ENCODE results near the gene HIVEP3. TPM values are rescaled to one million over a fixed set of nuclear protein-coding genes. Genes with fewer than 3 reads are reported as not detected.

HIVEP3 gene
- total RNA-seq, 5 donors from 2014 or later (not counting 1 experiment from before 2014, with no cell fraction given), result 7.0 to 15.3 (median 8.8) TPM

- no peak for DNase-seq
- Histone ChIP-seq H3K27me3 (replicated peaks in 1 of 2; ENCODE audit: control insufficient read depth in 2 of 2, extremely low read depth in 1 of 2, insufficient read depth in 2 of 2, low read length in 1 of 2) (no peaks in the 10 kb centered on the region), H3K4me1 (ENCODE audit: control insufficient read depth in 1 of 2, extremely low read depth in 1 of 2, insufficient read depth in 2 of 2, low read length in 2 of 2) (no peaks in the 10 kb centered on the region), H3K9me3 (no peaks in the 10 kb centered on the region), H3K4me3 (ENCODE audit: control insufficient read depth in 1 of 2, extremely low read depth in 1 of 2, low read length in 1 of 2) (no peak overlapping the region), H3K36me3 (ENCODE audit: control insufficient read depth in 2 of 2, extremely low read depth in 1 of 2, insufficient read depth in 1 of 2, low read length in 1 of 2) (no peaks in the 10 kb centered on the region), H3K27ac (ENCODE audit: low read length) (no peak overlapping the region)
- Mint-ChIP-seq H3K27ac (no peak overlapping the region), H3K27me3 (no peaks in the 10 kb centered on the region), H3K4me1 (peaks cover 2 to 7% (median 6%) of the 10 kb centered on the region in 3 donors), H3K4me3 (no peak overlapping the region), H3K9me3 (no peaks in the 10 kb centered on the region), H3K36me3 (no peaks in the 10 kb centered on the region)
- WGBS (ENCODE audit: insufficient coverage), result no CpG with 5 or more reads among the region's 3 CpGs
- ChIA-PET CTCF (no interaction called here), POLR2A (interaction anchor here in 1 of 2 donors (0.6 kb wide), 1 partner anchor 144 kb away, joined by 3 read pairs; no protein-coding TSS in a partner anchor)
- ATAC-seq (replicated peaks in 1 of 4), result no peak
These were observed 95.9 kb downstream of the HIVEP3 start for GRCh38 chr1:41822866-41823265.

GRCh38 chr1:41819843-41820242 lies 98.9 kb downstream of the HIVEP3 start:
- H3K4me1 ChIP-seq (ENCODE audit: control insufficient read depth in 1 of 2, extremely low read depth in 1 of 2, insufficient read depth in 2 of 2, low read length in 2 of 2), result no peaks in the 10 kb centered on the region
- peaks cover 2 to 12% (median 6%) of the 10 kb centered on the region in 3 donors for H3K4me1 Mint-ChIP-seq
- H3K27me3 ChIP-seq (replicated peaks in 1 of 2; ENCODE audit: control insufficient read depth in 2 of 2, extremely low read depth in 1 of 2, insufficient read depth in 2 of 2, low read length in 1 of 2), result no peaks in the 10 kb centered on the region
- no peak overlapping the region for H3K4me3 ChIP-seq (ENCODE audit: control insufficient read depth in 1 of 2, extremely low read depth in 1 of 2, low read length in 1 of 2)
- no CpG with 5 or more reads among the region's 1 CpG for WGBS (ENCODE audit: insufficient coverage)
- H3K9me3 Mint-ChIP-seq, result no peaks in the 10 kb centered on the region
- H3K27ac ChIP-seq (ENCODE audit: low read length), result no peak overlapping the region
- no peaks in the 10 kb centered on the region for H3K36me3 Mint-ChIP-seq
- H3K9me3 ChIP-seq, result no peaks in the 10 kb centered on the region
- DNase-seq (no peak), ATAC-seq (replicated peaks in 1 of 4) (no peak)
- H3K36me3 ChIP-seq (ENCODE audit: control insufficient read depth in 2 of 2, extremely low read depth in 1 of 2, insufficient read depth in 1 of 2, low read length in 1 of 2), result no peaks in the 10 kb centered on the region
- no peak overlapping the region for H3K27ac Mint-ChIP-seq
- no peak overlapping the region for H3K4me3 Mint-ChIP-seq
- ChIA-PET POLR2A (interaction anchor here in 1 of 2 donors (0.7 kb wide), 1 partner anchor 277 kb away, joined by 5 read pairs; no protein-coding TSS in a partner anchor), CTCF (interaction anchor here in 1 of 2 donors (0.6 kb wide), 1 partner anchor 1002 kb away, joined by 3 read pairs; no protein-coding TSS in a partner anchor)
- no peaks in the 10 kb centered on the region for H3K27me3 Mint-ChIP-seq

- no peak overlapping the region for H3K4me3 ChIP-seq (ENCODE audit: control insufficient read depth in 1 of 2, extremely low read depth in 1 of 2, low read length in 1 of 2)
- ATAC-seq (replicated peaks in 1 of 4), result no peak
- Mint-ChIP-seq H3K27me3 (no peaks in the 10 kb centered on the region), H3K27ac (no peak overlapping the region), H3K4me1 (peaks cover 2 to 12% (median 6%) of the 10 kb centered on the region in 3 donors), H3K9me3 (no peaks in the 10 kb centered on the region), H3K36me3 (no peaks in the 10 kb centered on the region), H3K4me3 (no peak overlapping the region)
- no peaks in the 10 kb centered on the region for H3K4me1 ChIP-seq (ENCODE audit: control insufficient read depth in 1 of 2, extremely low read depth in 1 of 2, insufficient read depth in 2 of 2, low read length in 2 of 2)
- WGBS (ENCODE audit: insufficient coverage), result no CpG with 5 or more reads among the region's 2 CpGs
- H3K9me3 ChIP-seq, result no peaks in the 10 kb centered on the region
- ChIA-PET POLR2A (interaction anchor here in 1 of 2 donors (0.7 kb wide), 1 partner anchor 278 kb away, joined by 5 read pairs; no protein-coding TSS in a partner anchor), CTCF (no interaction called here)
- DNase-seq, result no peak
- H3K27me3 ChIP-seq (replicated peaks in 1 of 2; ENCODE audit: control insufficient read depth in 2 of 2, extremely low read depth in 1 of 2, insufficient read depth in 2 of 2, low read length in 1 of 2), result no peaks in the 10 kb centered on the region
- no peaks in the 10 kb centered on the region for H3K36me3 ChIP-seq (ENCODE audit: control insufficient read depth in 2 of 2, extremely low read depth in 1 of 2, insufficient read depth in 1 of 2, low read length in 1 of 2)
- no peak overlapping the region for H3K27ac ChIP-seq (ENCODE audit: low read length)
These were observed 99.7 kb downstream of the HIVEP3 start for GRCh38 chr1:41819069-41819468.

- Mint-ChIP-seq H3K27ac (no peak overlapping the region), H3K4me1 (peaks cover 13 to 27% (median 16%) of the 10 kb centered on the region in 3 donors), H3K27me3 (no peaks in the 10 kb centered on the region), H3K9me3 (no peaks in the 10 kb centered on the region), H3K36me3 (no peaks in the 10 kb centered on the region), H3K4me3 (no peak overlapping the region)
- Histone ChIP-seq H3K27ac (ENCODE audit: low read length) (no peak overlapping the region), H3K27me3 (replicated peaks in 1 of 2; ENCODE audit: control insufficient read depth in 2 of 2, extremely low read depth in 1 of 2, insufficient read depth in 2 of 2, low read length in 1 of 2) (no peaks in the 10 kb centered on the region), H3K4me3 (ENCODE audit: control insufficient read depth in 1 of 2, extremely low read depth in 1 of 2, low read length in 1 of 2) (no peak overlapping the region), H3K9me3 (no peaks in the 10 kb centered on the region), H3K4me1 (ENCODE audit: control insufficient read depth in 1 of 2, extremely low read depth in 1 of 2, insufficient read depth in 2 of 2, low read length in 2 of 2) (peaks cover 0 to 12% of the 10 kb centered on the region in 2 experiments), H3K36me3 (ENCODE audit: control insufficient read depth in 2 of 2, extremely low read depth in 1 of 2, insufficient read depth in 1 of 2, low read length in 1 of 2) (no peaks in the 10 kb centered on the region)
- CTCF ChIA-PET, result no interaction called here
- no CpG with 5 or more reads among the region's 3 CpGs for WGBS (ENCODE audit: insufficient coverage)
- ATAC-seq (replicated peaks in 1 of 4) (no peak), DNase-seq (no peak)
- POLR2A ChIA-PET, result no interaction called here
These were observed 102.7 kb downstream of the HIVEP3 start for GRCh38 chr1:41816061-41816460.

GRCh38 chr1:41813755-41814745 lies 104.7 kb downstream of the HIVEP3 start:
- ATAC-seq (replicated peaks in 1 of 4) (no peak), DNase-seq (no peak)
- H3K27ac Mint-ChIP-seq, result no peak overlapping the region
- 67% methylated on average over 3 of the region's 9 CpGs for WGBS (ENCODE audit: insufficient coverage)
- ChIA-PET POLR2A (no interaction called here), CTCF (no interaction called here)
- no peaks in the 10 kb centered on the region for H3K27me3 Mint-ChIP-seq
- peaks cover 0 to 16% of the 10 kb centered on the region in 2 experiments for H3K4me1 ChIP-seq (ENCODE audit: control insufficient read depth in 1 of 2, extremely low read depth in 1 of 2, insufficient read depth in 2 of 2, low read length in 2 of 2)
- no peak overlapping the region for H3K27ac ChIP-seq (ENCODE audit: low read length)
- H3K4me3 ChIP-seq (ENCODE audit: control insufficient read depth in 1 of 2, extremely low read depth in 1 of 2, low read length in 1 of 2), result no peak overlapping the region
- no peaks in the 10 kb centered on the region for H3K9me3 Mint-ChIP-seq
- no peaks in the 10 kb centered on the region for H3K36me3 ChIP-seq (ENCODE audit: control insufficient read depth in 2 of 2, extremely low read depth in 1 of 2, insufficient read depth in 1 of 2, low read length in 1 of 2)
- no peaks in the 10 kb centered on the region for H3K36me3 Mint-ChIP-seq
- no peaks in the 10 kb centered on the region for H3K27me3 ChIP-seq (replicated peaks in 1 of 2; ENCODE audit: control insufficient read depth in 2 of 2, extremely low read depth in 1 of 2, insufficient read depth in 2 of 2, low read length in 1 of 2)
- H3K4me1 Mint-ChIP-seq, result peaks cover 15 to 27% (median 24%) of the 10 kb centered on the region in 3 donors
- no peak overlapping the region for H3K4me3 Mint-ChIP-seq
- no peaks in the 10 kb centered on the region for H3K9me3 ChIP-seq

GRCh38 chr1:41813226-41813625 lies 105.5 kb downstream of the HIVEP3 start:
- H3K9me3 ChIP-seq, result no peaks in the 10 kb centered on the region
- POLR2A ChIA-PET, result no interaction called here
- Mint-ChIP-seq H3K4me3 (no peak overlapping the region), H3K27ac (no peak overlapping the region), H3K9me3 (no peaks in the 10 kb centered on the region), H3K36me3 (no peaks in the 10 kb centered on the region), H3K27me3 (no peaks in the 10 kb centered on the region), H3K4me1 (peaks cover 19 to 29% (median 26%) of the 10 kb centered on the region in 3 donors)
- peaks cover 0 to 16% of the 10 kb centered on the region in 2 experiments for H3K4me1 ChIP-seq (ENCODE audit: control insufficient read depth in 1 of 2, extremely low read depth in 1 of 2, insufficient read depth in 2 of 2, low read length in 2 of 2)
- no peaks in the 10 kb centered on the region for H3K27me3 ChIP-seq (replicated peaks in 1 of 2; ENCODE audit: control insufficient read depth in 2 of 2, extremely low read depth in 1 of 2, insufficient read depth in 2 of 2, low read length in 1 of 2)
- DNase-seq (no peak), ATAC-seq (replicated peaks in 1 of 4) (no peak)
- H3K4me3 ChIP-seq (ENCODE audit: control insufficient read depth in 1 of 2, extremely low read depth in 1 of 2, low read length in 1 of 2), result no peak overlapping the region
- H3K27ac ChIP-seq (ENCODE audit: low read length), result no peak overlapping the region
- CTCF ChIA-PET, result no interaction called here
- 96% methylated on average over 5 of the region's 5 CpGs for WGBS (ENCODE audit: insufficient coverage)
- H3K36me3 ChIP-seq (ENCODE audit: control insufficient read depth in 2 of 2, extremely low read depth in 1 of 2, insufficient read depth in 1 of 2, low read length in 1 of 2), result no peaks in the 10 kb centered on the region

Measured in T-cell (primary cell).